ENCODE measurements around the gene BSG.
A peak's percentile ranks its signal among the peaks of the same experiment; 100 is the strongest.

BSG gene

GRCh38 chr19:572140-572742 lies at the start of gene BSG:
Gene BSG, plus strand, starts transcription at chr19:572596. Its CDS starts 39 bp downstream, at chr19:572635.
- Histone ChIP-seq H3K4me1 (ENCODE audit: control insufficient read depth, low read length) (peaks cover 21% of the 10 kb centered on the region), H3F3A (ENCODE audit: control insufficient read depth, insufficient read depth) (peaks cover 15% of the 10 kb centered on the region), H3K4me3 (ENCODE audit: low read length) (peak within 1 kb of the TSS; percentile 95), H3K36me3 (ENCODE audit: control insufficient read depth, low read length) (peaks cover 45% of the 10 kb centered on the region), H3K27ac (ENCODE audit: low read depth, low read length) (peak within 1 kb of the TSS; percentile 96), H3K9me2 (replicated peaks; ENCODE audit: control insufficient read depth, low read length) (no peaks in the 10 kb centered on the region), H3K79me2 (ENCODE audit: control insufficient read depth, low read length) (peaks cover 57% of the 10 kb centered on the region), H4K20me1 (ENCODE audit: control insufficient read depth, insufficient read depth, low read depth, low read length) (peaks cover 22% of the 10 kb centered on the region), H3K4me2 (ENCODE audit: low read length) (peak within 1 kb of the TSS; percentile 95), H3K9me3 (ENCODE audit: control insufficient read depth, insufficient read depth, low read length) (no peaks in the 10 kb centered on the region), H3K27me3 (ENCODE audit: control insufficient read depth, low read length) (no peaks in the 10 kb centered on the region)
- TF ChIP-seq, protein P1, sequence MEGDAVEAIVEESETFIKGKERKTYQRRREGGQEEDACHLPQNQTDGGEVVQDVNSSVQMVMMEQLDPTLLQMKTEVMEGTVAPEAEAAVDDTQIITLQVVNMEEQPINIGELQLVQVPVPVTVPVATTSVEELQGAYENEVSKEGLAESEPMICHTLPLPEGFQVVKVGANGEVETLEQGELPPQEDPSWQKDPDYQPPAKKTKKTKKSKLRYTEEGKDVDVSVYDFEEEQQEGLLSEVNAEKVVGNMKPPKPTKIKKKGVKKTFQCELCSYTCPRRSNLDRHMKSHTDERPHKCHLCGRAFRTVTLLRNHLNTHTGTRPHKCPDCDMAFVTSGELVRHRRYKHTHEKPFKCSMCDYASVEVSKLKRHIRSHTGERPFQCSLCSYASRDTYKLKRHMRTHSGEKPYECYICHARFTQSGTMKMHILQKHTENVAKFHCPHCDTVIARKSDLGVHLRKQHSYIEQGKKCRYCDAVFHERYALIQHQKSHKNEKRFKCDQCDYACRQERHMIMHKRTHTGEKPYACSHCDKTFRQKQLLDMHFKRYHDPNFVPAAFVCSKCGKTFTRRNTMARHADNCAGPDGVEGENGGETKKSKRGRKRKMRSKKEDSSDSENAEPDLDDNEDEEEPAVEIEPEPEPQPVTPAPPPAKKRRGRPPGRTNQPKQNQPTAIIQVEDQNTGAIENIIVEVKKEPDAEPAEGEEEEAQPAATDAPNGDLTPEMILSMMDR (IDR thresholded peaks at IDR 0.05; ENCODE audit: low read depth, low read length, poor library complexity, severe bottlenecking), result no peak
- no peak for TF ChIP-seq EZH2phosphoT487 (IDR thresholded peaks at IDR 0.05; ENCODE audit: borderline replicate concordance, low read length)

DNA sequence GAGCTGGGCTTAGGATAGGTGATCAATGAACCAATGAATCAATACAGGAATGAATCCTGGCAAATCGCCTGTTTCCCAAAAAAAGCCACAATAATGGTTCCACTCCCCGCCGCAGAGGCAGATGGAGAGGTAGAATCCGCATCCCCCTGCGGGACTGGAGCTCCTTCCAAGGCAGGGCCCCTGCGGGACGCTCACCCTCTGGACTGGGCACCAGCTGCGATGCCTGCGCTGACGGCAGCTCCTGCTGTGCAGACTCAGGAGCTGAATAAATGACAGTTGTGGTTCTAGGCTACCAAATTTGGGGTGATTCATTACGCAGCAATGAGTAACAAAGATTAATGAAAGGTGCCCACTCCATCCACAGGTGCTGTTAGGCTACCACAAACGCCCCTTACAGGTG lies 49.7 kb upstream of the BSG start:
- no peak overlapping the region for H3K4me3 ChIP-seq (ENCODE audit: low read length)
- H4K20me1 ChIP-seq (ENCODE audit: control insufficient read depth, insufficient read depth, low read depth, low read length), result no peaks in the 10 kb centered on the region
- no peak for TF ChIP-seq EZH2phosphoT487 (IDR thresholded peaks at IDR 0.05; ENCODE audit: borderline replicate concordance, low read length)
- TF ChIP-seq, protein P1 (IDR thresholded peaks at IDR 0.05; ENCODE audit: low read depth, low read length, poor library complexity, severe bottlenecking), result no peak
- H3F3A ChIP-seq (ENCODE audit: control insufficient read depth, insufficient read depth), result no peaks in the 10 kb centered on the region
- H3K27me3 ChIP-seq (ENCODE audit: control insufficient read depth, low read length), result no peaks in the 10 kb centered on the region
- H3K9me3 ChIP-seq (ENCODE audit: control insufficient read depth, insufficient read depth, low read length), result no peaks in the 10 kb centered on the region
- no peak overlapping the region for H3K27ac ChIP-seq (ENCODE audit: low read depth, low read length)
- no peaks in the 10 kb centered on the region for H3K4me1 ChIP-seq (ENCODE audit: control insufficient read depth, low read length)
- no peak overlapping the region for H3K4me2 ChIP-seq (ENCODE audit: low read length)
- H3K79me2 ChIP-seq (ENCODE audit: control insufficient read depth, low read length), result no peaks in the 10 kb centered on the region
- no peaks in the 10 kb centered on the region for H3K9me2 ChIP-seq (replicated peaks; ENCODE audit: control insufficient read depth, low read length)
- no peaks in the 10 kb centered on the region for H3K36me3 ChIP-seq (ENCODE audit: control insufficient read depth, low read length)

- H3K27ac ChIP-seq (ENCODE audit: low read depth, low read length), result no peak overlapping the region
- H3K79me2 ChIP-seq (ENCODE audit: control insufficient read depth, low read length), result no peaks in the 10 kb centered on the region
- TF ChIP-seq EZH2phosphoT487 (IDR thresholded peaks at IDR 0.05; ENCODE audit: borderline replicate concordance, low read length), result no peak
- TF ChIP-seq, protein P1 (IDR thresholded peaks at IDR 0.05; ENCODE audit: low read depth, low read length, poor library complexity, severe bottlenecking), result no peak
- no peaks in the 10 kb centered on the region for H3K27me3 ChIP-seq (ENCODE audit: control insufficient read depth, low read length)
- H3K4me3 ChIP-seq (ENCODE audit: low read length), result no peak overlapping the region
- no peak overlapping the region for H3K4me2 ChIP-seq (ENCODE audit: low read length)
- no peaks in the 10 kb centered on the region for H3F3A ChIP-seq (ENCODE audit: control insufficient read depth, insufficient read depth)
- H3K9me3 ChIP-seq (ENCODE audit: control insufficient read depth, insufficient read depth, low read length), result no peaks in the 10 kb centered on the region
- no peaks in the 10 kb centered on the region for H3K36me3 ChIP-seq (ENCODE audit: control insufficient read depth, low read length)
- H3K4me1 ChIP-seq (ENCODE audit: control insufficient read depth, low read length), result no peaks in the 10 kb centered on the region
- no peaks in the 10 kb centered on the region for H3K9me2 ChIP-seq (replicated peaks; ENCODE audit: control insufficient read depth, low read length)
- H4K20me1 ChIP-seq (ENCODE audit: control insufficient read depth, insufficient read depth, low read depth, low read length), result no peaks in the 10 kb centered on the region
Observed at GRCh38 chr19:524062-524674, 48.2 kb upstream of the BSG start.
